SKM-1 (cell line): ENCODE measurements around the gene MFSD12.

Experiments
- DNase-seq: peaks from one replicate; lab custom pipeline; 2025; ENCODE audit not compliant: unreplicated experiment; lab: John Stamatoyannopoulos, UW

Gene MFSD12

DNA sequence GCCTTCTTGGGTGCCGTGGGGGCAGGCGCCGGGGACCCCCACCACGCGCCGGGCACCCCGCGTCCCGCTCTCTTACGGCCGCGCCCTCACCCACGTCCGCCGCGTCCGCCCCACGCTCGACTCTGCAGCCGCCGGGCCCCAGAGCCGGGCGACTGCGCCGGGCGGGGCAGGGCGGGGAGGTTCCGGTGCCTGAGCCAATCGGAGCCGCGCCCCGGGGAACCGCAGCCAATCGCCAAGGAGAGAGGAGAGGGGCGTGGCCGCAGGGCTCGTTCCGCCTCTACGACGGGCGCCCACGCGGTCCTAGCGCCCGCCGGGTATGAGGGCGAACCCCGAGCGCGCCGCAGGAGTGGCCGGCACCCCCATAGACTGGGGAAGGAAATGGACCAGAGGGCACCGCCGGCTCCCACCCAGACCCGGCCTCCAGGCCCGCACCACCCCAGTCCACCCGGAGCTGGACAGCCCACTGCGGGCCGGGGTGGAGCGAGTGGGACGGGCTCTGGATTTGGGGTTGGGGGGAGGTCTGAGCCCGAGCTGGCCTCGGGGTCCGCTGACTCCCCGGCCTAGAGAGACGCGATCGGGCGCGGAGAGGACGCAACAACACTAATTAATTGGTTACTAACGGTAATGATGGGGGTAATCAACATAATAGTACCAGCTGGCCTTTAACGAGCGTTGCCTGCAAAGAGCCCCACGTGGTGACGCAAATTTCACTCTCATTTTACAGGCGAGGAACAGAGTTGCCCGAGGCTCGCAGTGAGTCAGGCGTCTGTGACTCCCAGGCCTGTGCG lies at the start of gene MFSD12:
MFSD12 (minus strand) TSS at position 126 of the 788 bp plus-strand sequence. CDS start 183 bp downstream, outside the sequence.
- peak; percentile 83 for DNase-seq

DNA sequence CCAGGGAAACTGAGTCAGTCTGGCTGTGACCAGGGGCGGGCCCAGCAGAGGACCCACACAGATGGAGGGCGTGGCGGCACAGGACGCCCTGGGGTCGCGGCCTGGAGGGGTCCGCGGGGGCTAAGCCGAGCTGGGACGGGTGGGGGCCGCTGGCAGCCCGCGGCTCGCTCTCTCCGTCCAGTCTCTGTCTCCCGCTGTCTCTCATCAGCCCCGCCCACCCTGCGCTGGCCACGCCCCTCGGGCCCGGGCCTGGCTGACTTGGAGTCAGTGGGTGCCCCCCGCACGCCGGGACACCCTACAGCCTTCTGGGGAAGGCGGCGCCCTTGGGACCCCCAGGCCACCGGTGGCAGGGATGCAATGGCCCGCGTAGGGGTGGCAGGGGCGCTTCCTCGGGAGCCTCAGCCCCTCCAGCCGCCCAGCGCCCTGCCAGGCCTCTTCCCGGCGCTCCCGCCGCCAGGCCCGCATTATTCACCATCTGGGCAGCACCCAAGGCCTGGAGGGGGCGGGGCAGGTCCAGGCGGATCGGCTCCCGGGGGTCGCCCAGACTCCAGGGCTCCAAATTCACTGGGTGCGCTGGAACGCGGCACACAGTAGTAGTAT lies 49.4 kb upstream of the MFSD12 start, which contains the start of gene TBXA2R:
TBXA2R (minus strand) TSS at position 186 of the 600 bp plus-strand sequence. CDS start 6,241 bp downstream, outside the sequence.
- no peak for DNase-seq

- no peak for DNase-seq
Observed at GRCh38 chr19:3606174-3606689, 48.8 kb upstream of the MFSD12 start.

DNA sequence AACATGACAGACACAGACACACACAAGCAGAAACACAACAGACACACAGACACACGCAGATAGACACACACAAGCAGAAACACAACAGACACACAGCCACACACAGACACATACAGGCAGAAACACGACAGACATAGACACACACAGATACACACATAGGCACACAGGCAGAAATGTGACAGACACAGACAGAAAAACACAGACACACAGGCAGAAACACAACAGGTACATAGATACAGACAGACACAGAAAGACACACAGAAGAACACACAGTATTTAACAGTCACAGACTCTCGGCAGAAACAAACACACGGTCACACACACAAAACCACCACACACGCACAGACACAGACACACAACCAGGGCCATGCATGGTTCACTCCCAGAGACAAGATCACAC lies 48.4 kb upstream of the MFSD12 start:
- DNase-seq = no peak

DNA sequence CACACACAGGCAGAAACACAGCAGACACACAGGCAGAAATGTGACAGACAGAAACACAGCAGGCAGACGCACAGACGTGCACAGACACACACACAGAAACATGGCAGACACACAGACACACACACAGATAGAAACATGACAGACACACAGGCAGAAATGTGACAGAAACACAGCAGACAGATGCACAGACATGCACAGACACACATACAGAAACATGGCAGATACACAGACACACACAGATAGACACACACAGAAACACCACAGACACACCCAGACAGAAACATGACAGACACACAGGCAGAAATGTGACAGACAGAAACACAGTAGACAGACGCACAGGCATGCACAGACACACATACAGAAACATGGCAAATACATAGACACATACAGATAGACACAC lies 48.0 kb upstream of the MFSD12 start:
- no peak for DNase-seq

GRCh38 chr19:3604987-3605343 lies 47.6 kb upstream of the MFSD12 start:
- DNase-seq = no peak

DNA sequence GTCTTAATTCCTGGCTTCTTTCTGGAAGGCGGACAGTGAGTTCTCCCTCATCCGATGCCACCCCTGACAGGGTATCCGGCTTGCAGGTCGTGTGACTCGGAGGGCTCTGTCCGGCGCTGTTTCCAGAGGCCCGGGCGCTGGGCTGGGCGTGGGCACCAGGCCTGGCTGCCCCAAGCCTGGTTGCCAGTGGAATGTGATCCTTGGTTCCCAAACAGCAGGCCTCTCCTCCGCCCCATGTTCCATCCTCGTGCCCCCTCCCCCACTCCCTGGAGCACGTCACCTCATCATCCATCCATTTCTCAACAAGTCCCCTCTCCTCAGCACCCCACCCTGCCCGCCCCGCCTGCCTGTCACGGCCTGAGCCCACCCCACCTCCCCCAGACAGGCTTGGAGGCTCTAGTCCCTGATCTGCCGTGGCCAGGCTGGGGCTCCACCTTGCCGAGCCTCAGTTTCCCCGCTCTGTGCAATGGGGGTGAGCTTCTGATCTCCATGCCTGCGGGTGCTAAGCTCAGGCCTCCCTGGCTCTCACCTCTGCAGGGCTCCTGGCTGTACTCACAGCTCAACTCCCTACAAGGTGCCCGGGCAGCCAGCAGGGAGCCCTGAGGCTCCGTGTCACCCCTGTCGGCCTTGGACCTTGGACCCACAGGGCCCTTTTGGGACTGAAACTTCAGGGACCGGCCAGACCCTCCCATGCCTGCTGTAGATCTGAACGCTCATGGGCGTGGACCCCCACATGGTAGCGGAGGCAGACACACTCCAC lies 47.0 kb upstream of the MFSD12 start:
- DNase-seq = no peak

- no peak for DNase-seq
Observed at GRCh38 chr19:3603121-3603811, 45.9 kb upstream of the MFSD12 start.

DNA sequence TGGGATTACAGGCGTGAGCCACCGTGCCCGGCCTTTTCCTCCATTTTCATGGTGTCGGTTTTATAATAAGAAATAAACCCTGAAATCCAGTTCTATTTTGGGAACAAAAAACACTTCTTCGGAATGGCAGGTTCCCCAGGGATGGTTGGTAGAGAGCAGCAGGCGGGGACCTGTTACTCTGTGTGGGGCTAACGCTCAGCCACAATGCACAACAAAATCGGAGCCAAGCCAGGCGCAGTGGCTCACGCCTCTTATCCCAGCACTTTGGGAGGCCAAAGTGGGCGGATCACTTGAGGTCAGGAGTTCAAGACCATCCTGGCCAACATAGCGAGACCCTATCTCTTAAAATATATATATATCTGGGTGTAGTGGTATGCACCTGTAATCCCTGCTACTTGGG lies 43.6 kb upstream of the MFSD12 start:
- DNase-seq = no peak

GRCh38 chr19:3599776-3600187 lies 42.4 kb upstream of the MFSD12 start:
- no peak for DNase-seq

GRCh38 chr19:3595521-3596061 lies 38.2 kb upstream of the MFSD12 start:
- DNase-seq = no peak

DNA sequence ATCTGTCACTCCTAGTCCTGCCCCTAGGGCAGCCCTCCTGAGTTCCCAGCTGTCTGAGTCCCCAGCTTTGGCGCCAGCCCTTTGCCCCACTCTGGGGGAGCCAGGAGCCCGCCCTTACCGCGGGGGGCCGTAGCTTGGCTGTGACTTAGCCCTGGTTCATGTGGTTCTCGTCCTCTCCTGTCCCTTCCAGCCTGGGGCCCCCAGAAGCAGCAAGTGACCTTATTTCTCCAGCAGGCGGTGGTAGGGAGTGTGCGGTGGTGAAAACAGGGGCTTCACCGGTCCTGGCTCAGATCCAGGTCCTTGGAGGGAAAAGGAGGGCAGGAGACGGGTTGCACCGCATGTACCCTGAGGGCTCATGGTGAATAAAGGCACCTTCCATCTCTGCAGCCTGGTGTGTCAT lies 35.8 kb upstream of the MFSD12 start:
- DNase-seq = no peak

GRCh38 chr19:3591876-3592613 lies 34.7 kb upstream of the MFSD12 start:
- no peak for DNase-seq

DNA sequence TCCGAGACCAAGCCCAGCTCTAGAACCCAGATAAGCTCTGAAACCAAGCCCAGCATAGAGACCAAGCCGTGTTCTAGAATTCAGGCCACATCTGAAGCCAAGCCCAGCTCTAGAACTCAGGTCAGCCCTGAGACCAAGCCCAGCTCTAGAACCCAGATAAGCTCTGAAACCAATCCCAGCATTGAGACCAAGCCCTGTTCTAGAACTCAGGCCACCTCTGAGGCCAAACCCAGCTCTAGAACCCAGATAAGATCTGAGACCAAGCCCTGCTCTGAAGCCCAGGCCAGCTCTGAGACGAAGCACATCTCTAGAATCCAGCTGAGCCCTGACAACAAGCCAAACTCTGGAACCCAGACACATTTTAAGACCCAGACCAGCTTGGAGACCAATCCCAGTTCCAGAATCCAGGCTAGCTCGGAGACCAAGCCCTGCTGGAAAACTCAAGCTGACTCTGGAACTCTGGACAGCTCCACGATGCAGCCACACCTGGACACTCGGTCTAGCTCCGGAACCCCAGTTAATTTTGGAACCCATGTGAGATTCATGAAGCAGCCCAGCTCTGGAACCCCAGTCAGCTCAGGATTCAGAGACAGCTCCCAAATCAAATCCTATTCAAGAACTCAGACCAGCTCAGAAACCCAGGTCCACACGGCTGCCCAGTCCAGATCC lies 33.7 kb upstream of the MFSD12 start:
- DNase-seq = no peak

DNA sequence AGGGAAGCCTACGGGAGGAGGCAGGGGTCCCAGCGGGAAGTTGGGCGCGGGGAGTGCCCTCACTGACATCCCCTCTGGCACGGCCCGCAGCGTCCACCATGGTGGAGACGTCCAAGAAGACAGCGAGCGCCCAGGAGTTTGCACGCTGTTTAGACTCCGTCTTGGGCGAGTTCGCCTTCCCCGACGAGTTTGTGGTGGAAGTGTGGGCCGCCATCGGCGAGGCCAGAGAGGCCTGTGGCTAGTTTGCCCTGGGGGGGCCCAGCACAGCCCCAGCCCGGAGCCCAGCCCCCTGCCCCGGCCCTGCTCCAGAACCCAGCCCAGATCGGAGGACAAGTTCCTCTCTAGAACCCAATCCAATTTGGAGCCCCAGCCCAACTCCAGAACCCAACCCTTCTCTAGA lies 32.6 kb upstream of the MFSD12 start:
- DNase-seq = no peak

- no peak for DNase-seq
Observed at GRCh38 chr19:3589439-3589838, 32.1 kb upstream of the MFSD12 start.

- DNase-seq = no peak
Observed at GRCh38 chr19:3586707-3587346, 29.4 kb upstream of the MFSD12 start.

DNA sequence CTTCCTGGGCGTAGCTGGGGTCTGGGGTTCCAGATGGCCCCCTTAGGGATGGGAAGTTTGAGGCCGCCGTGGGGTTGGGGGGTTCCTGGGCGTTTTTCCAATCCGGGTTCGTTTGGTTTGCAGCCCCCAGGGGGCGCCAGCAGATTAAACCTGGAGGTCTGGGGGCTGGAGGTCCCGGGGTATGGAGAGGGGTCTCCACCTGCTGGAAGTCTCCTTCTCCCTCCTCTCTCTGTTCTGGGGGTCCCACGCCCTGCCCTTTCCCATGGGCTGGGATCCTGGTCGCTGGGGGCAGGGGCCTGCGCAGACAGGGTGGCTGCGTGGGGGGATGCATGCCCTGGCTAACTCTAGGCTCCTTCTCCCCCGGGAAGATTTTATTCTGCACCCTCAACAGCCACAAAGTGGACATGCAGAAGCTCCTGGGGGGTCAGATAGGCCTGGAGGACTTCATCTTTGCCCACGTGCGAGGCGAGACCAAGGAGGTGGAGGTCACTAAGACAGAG lies 28.8 kb upstream of the MFSD12 start:
- no peak for DNase-seq
